ENCODE results near the gene TMEFF2.

TMEFF2 gene

GRCh38 chr2:192029089-192029488 is 165.6 kb downstream of the TMEFF2 start:
- TF ChIP-seq CTCF (IDR thresholded peaks at IDR 0.05; ENCODE audit: unreplicated experiment in 3 of 3) = no peak
- Mint-ChIP-seq H3K27ac (no peak overlapping the region), H3K27me3 (ENCODE audit: low read depth) (no peaks in the 10 kb centered on the region), H3K36me3 (ENCODE audit: low read depth) (no peaks in the 10 kb centered on the region), H3K9me3 (no peaks in the 10 kb centered on the region), H3K4me3 (no peak overlapping the region), H3K4me1 (no peaks in the 10 kb centered on the region)

DNA sequence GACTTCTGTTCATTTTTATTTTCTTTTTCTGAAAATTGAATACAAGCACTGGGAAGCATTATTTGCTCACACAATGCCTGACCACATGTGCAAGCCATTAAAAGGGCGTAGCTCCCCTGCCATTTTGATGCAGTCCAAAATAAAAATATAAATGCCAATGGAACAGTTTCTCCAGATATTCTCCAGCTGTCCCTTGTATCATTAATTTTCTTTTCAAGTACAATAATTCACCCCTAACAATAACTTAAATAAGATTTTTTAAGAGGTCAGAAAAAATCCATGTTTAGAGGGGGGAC is 168.0 kb downstream of the TMEFF2 start:
- Mint-ChIP-seq H3K4me3 (no peak overlapping the region), H3K36me3 (ENCODE audit: low read depth) (no peaks in the 10 kb centered on the region), H3K4me1 (no peaks in the 10 kb centered on the region), H3K27ac (peak overlapping the region in 1 of 3 experiments; percentile 55), H3K27me3 (ENCODE audit: low read depth) (no peaks in the 10 kb centered on the region), H3K9me3 (no peaks in the 10 kb centered on the region)
- TF ChIP-seq CTCF (IDR thresholded peaks at IDR 0.05; ENCODE audit: unreplicated experiment in 3 of 3) = no peak

DNA sequence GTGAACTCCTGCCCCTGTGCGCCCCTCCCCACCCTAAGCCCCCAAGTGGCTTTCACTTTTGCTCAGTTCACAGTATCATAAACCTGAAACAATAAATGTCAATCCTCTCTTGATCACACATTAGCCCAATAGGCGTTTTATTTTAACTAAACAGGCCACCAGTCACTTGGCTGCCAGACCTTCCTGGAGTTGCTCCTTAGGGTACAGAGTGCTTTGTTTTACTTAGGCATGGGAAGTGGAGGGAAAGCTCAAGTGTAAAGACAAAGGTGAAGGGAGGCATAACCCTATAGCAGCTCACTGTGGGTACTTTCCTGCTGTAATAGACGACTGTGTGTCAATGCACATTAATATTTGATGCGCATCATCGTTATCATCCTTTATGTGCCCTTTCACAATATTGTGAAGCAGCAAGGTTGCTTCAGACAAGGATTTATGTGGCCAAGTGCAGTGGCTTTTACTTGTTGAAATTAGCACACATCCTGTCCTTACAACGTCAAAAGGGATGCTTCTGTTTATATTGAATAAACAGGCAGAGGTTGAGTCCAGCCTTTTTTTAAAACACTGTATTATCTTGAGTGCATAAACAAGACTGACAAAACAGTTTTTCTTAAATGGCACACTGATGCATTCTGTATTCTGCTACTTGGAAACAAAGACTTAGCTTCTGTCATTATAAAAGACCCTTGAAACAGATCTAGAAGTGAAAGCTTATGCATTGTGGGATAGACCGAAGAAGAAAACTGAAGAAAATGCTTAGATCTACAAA is 168.5 kb downstream of the TMEFF2 start:
- H3K27me3 Mint-ChIP-seq (ENCODE audit: low read depth) = no peaks in the 10 kb centered on the region
- no peak for TF ChIP-seq CTCF (IDR thresholded peaks at IDR 0.05; ENCODE audit: unreplicated experiment in 3 of 3)
- peak overlapping the region in 1 of 3 experiments; percentile 55 for H3K27ac Mint-ChIP-seq
- H3K4me3 Mint-ChIP-seq = no peak overlapping the region
- no peaks in the 10 kb centered on the region for H3K4me1 Mint-ChIP-seq
- no peaks in the 10 kb centered on the region for H3K36me3 Mint-ChIP-seq (ENCODE audit: low read depth)
- no peaks in the 10 kb centered on the region for H3K9me3 Mint-ChIP-seq

DNA sequence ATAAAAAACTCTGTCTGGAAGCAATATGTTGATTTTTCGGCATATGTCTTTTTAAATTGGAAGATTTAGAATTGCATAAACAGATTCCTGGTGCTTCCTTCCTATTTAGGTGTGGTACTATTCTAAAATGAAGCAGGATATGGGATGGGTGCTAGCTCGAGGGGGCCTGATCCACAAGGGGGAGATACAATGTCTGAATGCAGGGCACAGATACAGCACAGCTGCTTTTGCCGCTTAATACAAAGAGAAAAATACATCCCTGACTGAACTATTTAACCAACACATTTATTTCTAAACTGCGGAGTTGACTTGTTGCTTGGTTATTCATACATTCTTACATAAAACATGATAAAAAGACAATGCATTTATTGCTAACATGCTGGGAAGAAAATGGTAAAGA is 169.1 kb downstream of the TMEFF2 start:
- Mint-ChIP-seq H3K36me3 (ENCODE audit: low read depth) (no peaks in the 10 kb centered on the region), H3K4me1 (no peaks in the 10 kb centered on the region), H3K9me3 (no peaks in the 10 kb centered on the region), H3K4me3 (no peak overlapping the region), H3K27ac (peak overlapping the region in 1 of 3 experiments; percentile 55), H3K27me3 (ENCODE audit: low read depth) (no peaks in the 10 kb centered on the region)
- TF ChIP-seq CTCF (IDR thresholded peaks at IDR 0.05; ENCODE audit: unreplicated experiment in 3 of 3) = no peak

DNA sequence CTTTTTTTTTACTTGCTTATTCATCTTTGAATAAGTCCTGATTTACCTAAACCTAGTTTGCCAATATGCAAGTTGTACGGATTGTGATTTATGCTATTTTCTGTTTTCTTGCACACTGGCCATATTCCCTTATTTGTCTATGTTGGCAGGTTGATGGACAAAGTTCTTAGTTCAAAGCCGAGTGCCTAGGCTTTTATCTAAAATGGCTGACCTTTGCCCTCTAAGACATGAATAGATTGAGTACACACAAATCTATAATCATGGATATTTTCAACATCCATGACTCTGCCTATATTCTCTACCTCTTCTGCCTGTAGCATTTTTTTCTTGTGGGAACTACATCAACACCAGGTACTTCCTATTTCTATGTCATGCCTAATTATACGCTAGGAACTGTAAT is 171.7 kb downstream of the TMEFF2 start:
- H3K9me3 Mint-ChIP-seq = no peaks in the 10 kb centered on the region
- H3K36me3 Mint-ChIP-seq (ENCODE audit: low read depth) = no peaks in the 10 kb centered on the region
- H3K27me3 Mint-ChIP-seq (ENCODE audit: low read depth) = no peaks in the 10 kb centered on the region
- no peaks in the 10 kb centered on the region for H3K4me1 Mint-ChIP-seq
- no peak overlapping the region for H3K27ac Mint-ChIP-seq
- no peak overlapping the region for H3K4me3 Mint-ChIP-seq
- no peak for TF ChIP-seq CTCF (IDR thresholded peaks at IDR 0.05; ENCODE audit: unreplicated experiment in 3 of 3)

DNA sequence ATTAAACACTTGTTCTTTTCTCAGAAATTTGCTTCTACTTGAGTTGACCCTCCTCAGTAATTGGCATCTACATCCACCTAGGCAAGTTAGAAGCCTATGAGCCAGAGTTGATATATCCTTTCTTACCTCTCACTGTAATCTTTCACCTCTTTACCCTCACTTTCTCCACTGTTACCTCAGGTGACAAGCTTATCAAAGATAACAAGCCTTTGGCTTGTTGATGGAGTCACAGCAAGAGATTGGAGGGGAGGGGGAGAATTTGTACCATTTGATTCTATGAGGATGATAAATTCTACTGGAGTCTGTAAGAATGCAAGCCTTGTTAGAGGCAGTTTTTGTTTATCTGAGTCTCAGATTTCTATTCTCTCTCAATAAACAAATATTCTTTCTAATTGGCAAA is 176.9 kb downstream of the TMEFF2 start:
- no peak for TF ChIP-seq CTCF (IDR thresholded peaks at IDR 0.05; ENCODE audit: unreplicated experiment in 3 of 3)
- Mint-ChIP-seq H3K9me3 (no peaks in the 10 kb centered on the region), H3K4me1 (no peaks in the 10 kb centered on the region), H3K36me3 (ENCODE audit: low read depth) (no peaks in the 10 kb centered on the region), H3K4me3 (no peak overlapping the region), H3K27ac (no peak overlapping the region), H3K27me3 (ENCODE audit: low read depth) (no peaks in the 10 kb centered on the region)
